B cell (primary cell): ENCODE measurements around the gene TIAM1. TPM values are rescaled to one million over a fixed set of nuclear protein-coding genes. Genes with fewer than 3 reads are reported as not detected.

Experiments used
- ATAC-seq: fragments of 200-7000 bp; cut with Tn5 transposase; one replicate; pipeline ENCODE4 v1.10.0; 2021; ENCODE audit warnings: low read depth, mild to moderate bottlenecking, moderate number of reproducible peaks, moderate library complexity
- CTCF ChIA-PET: fragments of 350-600 bp; sonication (Branson Sonifier 250); formaldehyde crosslinking; loops from one replicate; lab custom pipeline; 2021; ENCODE audit warnings: antibody characterized with exemption, inconsistent platforms; lab: Charles Lee
- POLR2A ChIA-PET: fragments of 350-600 bp; sonication (Branson Sonifier 250); formaldehyde crosslinking; loops from one replicate; lab custom pipeline; 2021; ENCODE audit warnings: antibody characterized with exemption; lab: Charles Lee
- DNase-seq: peaks from one replicate; pipeline ENCODE4 v3.0.0; 2013
- H2AFZ ChIP-seq: 2 replicates; pipeline ENCODE4 v1.6.1; 2012; ENCODE audit warnings: mild to moderate bottlenecking, low read depth, low read length; ENCODE audit not compliant: insufficient read depth, poor library complexity, severe bottlenecking
- H3K27ac ChIP-seq, 2 donors: 1 replicate in 1 of 2; 2 replicates in 1 of 2; pipeline ENCODE4 v1.5.1; 2012 to 2013; ENCODE audit warnings: low read length in 2 of 2, mild to moderate bottlenecking in 2 of 2, moderate library complexity in 1 of 2
- H3K27me3 ChIP-seq, 4 experiments: fragments of 200-600 bp in 1 of 4; sonication (generic) in 1 of 4; replicated peaks in 1 of 4; 1 replicate in 2 of 4; 2 replicates in 2 of 4; pipeline versions ENCODE4 v1.6.1 to v1.7.0; 2013 to 2016; ENCODE audit warnings: low read length in 3 of 4, mild to moderate bottlenecking in 2 of 4, mixed read lengths in 1 of 4, moderate library complexity in 1 of 4; ENCODE audit not compliant: insufficient read depth in 4 of 4, control insufficient read depth in 3 of 4; ENCODE audit errors: control extremely low read depth in 1 of 4
- H3K36me3 ChIP-seq, 2 experiments: replicated peaks in 1 of 2; 1 replicate in 1 of 2; 2 replicates in 1 of 2; pipeline versions ENCODE4 v1.6.1 to v1.7.1; 2013; ENCODE audit warnings: low read length in 1 of 2; ENCODE audit not compliant: insufficient read depth in 2 of 2, control insufficient read depth in 1 of 2; ENCODE audit errors: control extremely low read depth in 1 of 2, extremely low read depth in 1 of 2
- H3K4me1 ChIP-seq, 2 donors: fragments of 200-600 bp in 1 of 2; sonication (generic) in 1 of 2; 1 replicate in 1 of 2; 2 replicates in 1 of 2; pipeline versions ENCODE4 v1.5.1 to v1.6.1; 2013 to 2017; ENCODE audit warnings: low read length in 2 of 2; ENCODE audit not compliant: control insufficient read depth in 2 of 2, insufficient read depth in 2 of 2
- H3K4me2 ChIP-seq: replicated peaks from 2 replicates; pipeline ENCODE3; 2012; ENCODE audit warnings: mild to moderate bottlenecking, low read depth, low read length; ENCODE audit not compliant: poor library complexity, severe bottlenecking
- H3K4me3 ChIP-seq, 5 experiments: fragments of 200-600 bp in 1 of 5; sonication (generic) in 1 of 5; 1 replicate in 3 of 5; 2 replicates in 2 of 5; pipeline versions ENCODE4 v1.5.1 to v1.7.0; 2011 to 2016; ENCODE audit warnings: low read length in 4 of 5, mild to moderate bottlenecking in 4 of 5, low read depth in 2 of 5, control low read depth in 1 of 5, moderate library complexity in 1 of 5; ENCODE audit not compliant: insufficient read depth in 1 of 5; ENCODE audit errors: control extremely low read depth in 1 of 5, extremely low read depth in 1 of 5
- H3K79me2 ChIP-seq: fragments of 200-600 bp; sonication (generic); one replicate; pipeline ENCODE4 v1.6.0; 2016; ENCODE audit warnings: low read length; ENCODE audit not compliant: control insufficient read depth, insufficient read depth
- H3K9ac ChIP-seq: fragments of 200-600 bp; sonication (generic); 2 replicates; pipeline ENCODE4 v1.6.1; 2017; ENCODE audit warnings: mild to moderate bottlenecking, low read length, moderate library complexity
- H3K9me3 ChIP-seq, 3 donors: one replicate each; pipeline versions ENCODE4 v1.6.1 to v1.7.1; 2013; ENCODE audit warnings: low read length in 2 of 3; ENCODE audit not compliant: control insufficient read depth in 2 of 3, insufficient read depth in 1 of 3; ENCODE audit errors: control extremely low read depth in 1 of 3
- H4K20me1 ChIP-seq: 2 replicates; pipeline ENCODE4 v1.6.0; 2012; ENCODE audit warnings: mild to moderate bottlenecking, low read length; ENCODE audit not compliant: insufficient read depth, control insufficient read depth, poor library complexity, severe bottlenecking
- H3K27ac Mint-ChIP-seq: one replicate; pipeline ENCODE4 v1.8.0; 2021; ENCODE audit warnings: mixed read lengths
- H3K27me3 Mint-ChIP-seq: one replicate; pipeline ENCODE4 v1.8.0; 2021; ENCODE audit warnings: mixed read lengths
- H3K4me1 Mint-ChIP-seq: one replicate; pipeline ENCODE4 v1.8.0; 2021; ENCODE audit warnings: mixed read lengths
- H3K4me3 Mint-ChIP-seq: one replicate; pipeline ENCODE4 v1.8.0; 2021; ENCODE audit warnings: mixed read lengths
- H3K9me3 Mint-ChIP-seq: one replicate; pipeline ENCODE4 v1.8.0; 2022; ENCODE audit warnings: mixed read lengths; ENCODE audit not compliant: insufficient read depth
- CTCF ChIP-seq: fragments of 200-600 bp; IDR thresholded peaks from one replicate; pipeline ENCODE4 v1.8.0; 2022; ENCODE audit warnings: antibody characterized with exemption, mild to moderate bottlenecking
- EZH2 ChIP-seq: IDR thresholded peaks from 2 replicates; pipeline ENCODE4 v1.6.1; 2012; ENCODE audit warnings: borderline replicate concordance, low read depth, mild to moderate bottlenecking, moderate library complexity, low read length; ENCODE audit not compliant: insufficient read depth, poor library complexity, severe bottlenecking
- WGBS: methylation state at CpG from one replicate; pipeline ENCODE4 v1.1.5; 2013; ENCODE audit warnings: missing lambda C conversion rate; ENCODE audit not compliant: insufficient coverage; 5-methylcytosine and 5-hydroxymethylcytosine counted together
- intact Hi-C: fragments of 100-400 bp; cut with micrococcal nuclease; formaldehyde crosslinking; loops from one replicate; pipeline ENCODE4 v1.10.0; 2022
- polyA plus RNA-seq: library from polyadenylated mRNA; depleted of rRNA; stranded (reverse); fragments of >200 nt; gene quantifications from 2 replicates; pipeline ENCODE4 v1.2.3, GENCODE V29; 2012
- total RNA-seq, 2 donors: library from RNA; stranded (reverse); fragments of 120-200 nt in 1 of 2; gene quantifications; 1 replicate in 1 of 2; 2 replicates in 1 of 2; pipeline versions ENCODE4 v1.2.3 to v1.2.4, GENCODE V29; 2013 to 2022

The TIAM1 gene
- total and polyA plus RNA-seq, 2 donors (not counting 1 experiment from before 2014, with no cell fraction given): 0.51 to 1.0 TPM

DNA sequence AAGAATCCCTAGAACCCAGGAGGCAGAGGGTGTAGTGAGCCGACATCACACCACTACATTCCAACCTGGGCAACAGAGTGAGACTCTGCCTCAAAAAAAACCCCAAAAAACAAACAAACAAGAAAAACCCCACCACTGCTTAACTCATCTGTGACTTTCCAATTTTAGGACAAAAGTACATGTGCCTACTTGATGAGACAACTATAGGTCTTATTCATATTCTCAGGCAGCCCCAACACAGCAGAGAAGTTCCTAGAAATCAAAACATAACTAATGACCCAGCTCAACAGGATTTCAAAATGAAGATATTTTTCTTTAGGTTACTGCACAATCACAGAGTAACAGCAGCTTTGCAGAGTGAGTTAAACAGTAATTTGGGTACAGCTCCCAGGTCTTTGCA, 26.4 kb downstream of the TIAM1 start:
- Histone ChIP-seq H3K4me2 (no peak overlapping the region), H3K9me3 (no peaks in the 10 kb centered on the region), H3K79me2 (no peaks in the 10 kb centered on the region), H3K36me3 (no peaks in the 10 kb centered on the region), H3K9ac (no peak overlapping the region), H3K27me3 (no peaks in the 10 kb centered on the region), H2AFZ (no peak overlapping the region), H3K4me1 (no peaks in the 10 kb centered on the region), H3K4me3 (no peak overlapping the region), H4K20me1 (no peaks in the 10 kb centered on the region), H3K27ac (no peak overlapping the region)
- H3K4me3 Mint-ChIP-seq: no peak overlapping the region
- DNase-seq: no peak
- ChIA-PET POLR2A (no interaction called here), CTCF (no interaction called here)
- TF ChIP-seq CTCF: no peak
- no peak for TF ChIP-seq EZH2
- no CpG with 5 or more reads among the region's 1 CpG for WGBS
- no peaks in the 10 kb centered on the region for H3K4me1 Mint-ChIP-seq
- no peaks in the 10 kb centered on the region for H3K9me3 Mint-ChIP-seq
- intact Hi-C loops: no loop called here
- H3K27me3 Mint-ChIP-seq: no peaks in the 10 kb centered on the region
- no peak overlapping the region for H3K27ac Mint-ChIP-seq
- ATAC-seq: no peak

DNA sequence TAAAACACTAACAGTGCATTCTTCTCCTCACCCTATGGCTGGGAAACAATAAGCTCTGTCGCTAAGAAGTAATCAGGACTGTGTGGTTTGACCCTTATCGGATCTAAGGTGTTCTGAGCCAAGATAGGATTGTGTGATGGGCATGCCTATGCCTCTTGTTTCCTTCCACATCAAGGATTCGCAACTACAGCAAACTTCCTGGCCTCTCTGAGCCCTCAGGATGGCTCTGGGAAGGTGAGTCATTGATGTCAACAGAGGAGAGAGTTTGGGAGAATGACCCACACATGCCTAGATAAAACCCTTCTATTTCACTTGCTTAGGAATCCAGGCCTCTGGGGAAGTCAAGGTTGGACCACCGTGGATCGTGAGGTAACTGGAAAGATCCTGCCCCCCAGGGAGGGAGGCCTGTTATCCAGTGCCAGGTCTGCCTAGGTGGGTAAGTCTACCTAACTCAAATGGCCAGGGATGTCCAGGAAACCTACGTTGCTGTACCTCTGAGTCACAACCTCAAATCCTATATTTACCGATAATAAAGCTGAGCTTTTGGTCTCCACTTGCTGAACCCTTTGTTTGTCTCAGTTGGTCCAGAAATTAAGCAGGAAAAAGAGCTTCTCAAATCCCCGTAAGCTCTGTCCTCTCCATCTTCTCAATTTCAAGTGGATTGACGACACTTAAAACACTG, 27.4 kb downstream of the TIAM1 start:
- 100% methylated on average over 6 of the region's 9 CpGs for WGBS
- H3K4me1 Mint-ChIP-seq: no peaks in the 10 kb centered on the region
- no peaks in the 10 kb centered on the region for H4K20me1 ChIP-seq
- intact Hi-C loops: no loop called here
- no peak overlapping the region for H3K4me3 Mint-ChIP-seq
- ATAC-seq (no peak), DNase-seq (no peak)
- no peak overlapping the region for H3K27ac Mint-ChIP-seq
- no peaks in the 10 kb centered on the region for H3K27me3 ChIP-seq
- H3K79me2 ChIP-seq: no peaks in the 10 kb centered on the region
- H3K4me2 ChIP-seq: no peak overlapping the region
- H3K9me3 ChIP-seq: no peaks in the 10 kb centered on the region
- no peak overlapping the region for H2AFZ ChIP-seq
- TF ChIP-seq EZH2 (no peak), CTCF (no peak)
- no peak overlapping the region for H3K4me3 ChIP-seq
- no peak overlapping the region for H3K27ac ChIP-seq
- H3K27me3 Mint-ChIP-seq: no peaks in the 10 kb centered on the region
- ChIA-PET CTCF (no interaction called here), POLR2A (no interaction called here)
- H3K9ac ChIP-seq: no peak overlapping the region
- H3K36me3 ChIP-seq: no peaks in the 10 kb centered on the region
- no peaks in the 10 kb centered on the region for H3K4me1 ChIP-seq
- no peaks in the 10 kb centered on the region for H3K9me3 Mint-ChIP-seq
